Progenitor cell of endocrine pancreas (in vitro differentiated cells): ENCODE data around the gene SPNS2. TPM values are rescaled to one million over a fixed set of nuclear protein-coding genes. Genes with fewer than 3 reads are reported as not detected.
A peak's percentile ranks its signal among the peaks of the same experiment; 100 is the strongest.

Experiments
- DNase-seq: peaks from one replicate; pipeline ENCODE4 v3.0.0; 2021; ENCODE audit warnings: low spot score; ENCODE audit not compliant: unreplicated experiment
- H3K27ac Mint-ChIP-seq: 2 replicates; pipeline ENCODE4 v1.8.0; 2021; ENCODE audit warnings: mild to moderate bottlenecking, moderate library complexity, mixed read lengths
- H3K27me3 Mint-ChIP-seq: 2 replicates; pipeline ENCODE4 v1.8.0; 2021; ENCODE audit warnings: mixed read lengths
- H3K36me3 Mint-ChIP-seq: 2 replicates; pipeline ENCODE4 v1.8.0; 2022; ENCODE audit warnings: mixed read lengths; ENCODE audit not compliant: insufficient read depth
- H3K4me1 Mint-ChIP-seq: 2 replicates; pipeline ENCODE4 v1.8.0; 2021; ENCODE audit warnings: low read depth, mixed read lengths
- H3K4me3 Mint-ChIP-seq: 2 replicates; pipeline ENCODE4 v1.8.0; 2021; ENCODE audit warnings: low read depth, mild to moderate bottlenecking, moderate library complexity, mixed read lengths
- H3K9me3 Mint-ChIP-seq: 2 replicates; pipeline ENCODE4 v1.8.0; 2021; ENCODE audit warnings: low read depth, mixed read lengths
- total RNA-seq: library from RNA; stranded (reverse); gene quantifications from 2 replicates; pipeline ENCODE4 v1.2.1, GENCODE V29; 2021
- TF ChIP-seq, protein P1 (sequence below): fragments of 200-600 bp; sonication (generic); IDR thresholded peaks from one replicate; pipeline ENCODE4 v1.5.0; 2021; ENCODE audit warnings: antibody characterized with exemption, mild to moderate bottlenecking; ENCODE audit not compliant: unreplicated experiment

SPNS2 gene
- total RNA-seq, 1 donor from 2014 or later = 0.60 TPM

DNA sequence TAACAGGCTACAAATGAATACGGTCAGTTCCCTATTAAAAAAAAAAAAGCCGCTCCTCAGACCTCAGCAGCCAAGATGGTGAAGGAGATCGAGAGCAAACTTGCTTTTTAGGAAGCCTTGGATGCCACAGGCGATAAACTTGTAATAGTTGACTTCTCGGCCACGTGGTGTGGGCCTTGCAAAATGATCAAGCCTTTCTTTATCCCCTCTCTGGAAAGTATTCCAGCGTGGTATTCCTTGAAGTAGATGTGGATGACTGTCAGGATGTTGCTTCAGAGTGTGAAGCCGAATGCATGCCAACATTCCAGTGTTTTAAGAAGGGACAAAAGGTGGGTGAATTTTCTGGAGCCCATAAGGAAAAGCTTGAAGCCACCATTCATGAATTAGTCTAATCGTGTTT, 73.5 kb downstream of the SPNS2 start:
- H3K4me3 Mint-ChIP-seq = no peak overlapping the region
- no peaks in the 10 kb centered on the region for H3K9me3 Mint-ChIP-seq
- H3K27ac Mint-ChIP-seq = no peak overlapping the region
- no peaks in the 10 kb centered on the region for H3K27me3 Mint-ChIP-seq
- no peak for DNase-seq
- TF ChIP-seq, protein P1, sequence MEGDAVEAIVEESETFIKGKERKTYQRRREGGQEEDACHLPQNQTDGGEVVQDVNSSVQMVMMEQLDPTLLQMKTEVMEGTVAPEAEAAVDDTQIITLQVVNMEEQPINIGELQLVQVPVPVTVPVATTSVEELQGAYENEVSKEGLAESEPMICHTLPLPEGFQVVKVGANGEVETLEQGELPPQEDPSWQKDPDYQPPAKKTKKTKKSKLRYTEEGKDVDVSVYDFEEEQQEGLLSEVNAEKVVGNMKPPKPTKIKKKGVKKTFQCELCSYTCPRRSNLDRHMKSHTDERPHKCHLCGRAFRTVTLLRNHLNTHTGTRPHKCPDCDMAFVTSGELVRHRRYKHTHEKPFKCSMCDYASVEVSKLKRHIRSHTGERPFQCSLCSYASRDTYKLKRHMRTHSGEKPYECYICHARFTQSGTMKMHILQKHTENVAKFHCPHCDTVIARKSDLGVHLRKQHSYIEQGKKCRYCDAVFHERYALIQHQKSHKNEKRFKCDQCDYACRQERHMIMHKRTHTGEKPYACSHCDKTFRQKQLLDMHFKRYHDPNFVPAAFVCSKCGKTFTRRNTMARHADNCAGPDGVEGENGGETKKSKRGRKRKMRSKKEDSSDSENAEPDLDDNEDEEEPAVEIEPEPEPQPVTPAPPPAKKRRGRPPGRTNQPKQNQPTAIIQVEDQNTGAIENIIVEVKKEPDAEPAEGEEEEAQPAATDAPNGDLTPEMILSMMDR = no peak
- peaks cover 15% of the 10 kb centered on the region for H3K4me1 Mint-ChIP-seq
- no peaks in the 10 kb centered on the region for H3K36me3 Mint-ChIP-seq

DNA sequence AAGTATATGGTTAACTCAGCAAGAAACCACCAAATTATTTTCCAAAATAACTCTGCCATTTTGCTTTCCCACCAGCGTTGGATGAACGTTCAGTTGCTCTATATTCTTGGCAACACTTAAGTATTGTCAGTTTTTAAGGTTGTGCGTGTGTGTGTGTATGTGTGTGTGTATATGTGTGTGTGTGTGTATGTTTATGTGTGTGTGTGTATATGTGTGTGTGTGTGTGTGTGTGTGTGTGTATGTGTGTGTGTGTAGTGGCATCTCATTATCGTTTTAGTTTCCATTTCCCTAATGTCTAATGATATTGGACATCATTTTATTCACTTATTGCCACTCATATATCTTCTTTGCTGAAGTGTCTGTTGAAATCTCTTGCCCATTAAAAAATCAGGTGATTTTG, 74.4 kb downstream of the SPNS2 start:
- Mint-ChIP-seq H3K27me3 (no peaks in the 10 kb centered on the region), H3K4me1 (peaks cover 17% of the 10 kb centered on the region), H3K36me3 (no peaks in the 10 kb centered on the region), H3K9me3 (no peaks in the 10 kb centered on the region), H3K27ac (no peak overlapping the region), H3K4me3 (no peak overlapping the region)
- TF ChIP-seq, protein P1 = no peak
- no peak for DNase-seq

- no peak overlapping the region for H3K27ac Mint-ChIP-seq
- no peak overlapping the region for H3K4me3 Mint-ChIP-seq
- DNase-seq = no peak
- H3K9me3 Mint-ChIP-seq = no peaks in the 10 kb centered on the region
- no peaks in the 10 kb centered on the region for H3K27me3 Mint-ChIP-seq
- TF ChIP-seq, protein P1 = no peak
- no peaks in the 10 kb centered on the region for H3K36me3 Mint-ChIP-seq
- H3K4me1 Mint-ChIP-seq = peaks cover 15% of the 10 kb centered on the region
These were observed 75.0 kb downstream of the SPNS2 start for GRCh38 chr17:4573669-4574068.

DNA sequence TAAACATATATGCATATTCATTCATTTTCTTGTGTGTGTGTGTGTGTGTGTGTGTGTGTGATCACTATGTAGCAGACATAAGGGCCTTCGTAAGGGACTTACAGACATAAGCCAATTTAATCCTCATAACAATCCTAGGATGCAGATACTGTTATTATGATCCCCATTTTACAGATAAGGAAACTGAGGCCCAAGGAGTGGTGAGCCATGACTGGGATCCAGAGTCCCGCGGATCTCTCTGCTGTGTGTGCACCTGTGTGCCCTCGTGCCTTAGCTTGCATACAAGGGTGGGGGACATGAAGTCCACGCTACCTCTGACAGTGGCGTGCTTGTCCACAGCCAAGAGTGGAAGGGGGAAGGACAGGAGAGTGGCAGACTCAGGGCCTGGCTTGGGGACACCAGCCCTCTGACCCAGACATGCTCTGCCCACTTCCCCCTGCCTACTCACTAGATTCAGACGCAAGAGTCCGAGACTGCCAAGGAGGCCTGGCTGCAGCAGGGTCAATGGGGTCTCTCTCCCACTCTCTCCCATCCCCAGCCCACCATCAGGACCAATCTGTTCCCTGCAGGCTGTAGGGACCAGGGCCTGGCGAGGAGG, 75.9 kb downstream of the SPNS2 start:
- DNase-seq = no peak
- H3K27ac Mint-ChIP-seq = no peak overlapping the region
- no peaks in the 10 kb centered on the region for H3K27me3 Mint-ChIP-seq
- no peak overlapping the region for H3K4me3 Mint-ChIP-seq
- no peaks in the 10 kb centered on the region for H3K9me3 Mint-ChIP-seq
- TF ChIP-seq, protein P1 = no peak
- no peaks in the 10 kb centered on the region for H3K36me3 Mint-ChIP-seq
- peaks cover 15% of the 10 kb centered on the region for H3K4me1 Mint-ChIP-seq

GRCh38 chr17:4576161-4576558, 77.5 kb downstream of the SPNS2 start:
- TF ChIP-seq, protein P1 = no peak
- Mint-ChIP-seq H3K4me3 (peak overlapping the region; percentile 26), H3K27ac (peak overlapping the region; percentile 71)

More at GRCh38 chr17:4576161-4576558, 77.5 kb downstream of the SPNS2 start:
- DNase-seq = no peak
- H3K4me1 Mint-ChIP-seq = peaks cover 15% of the 10 kb centered on the region
- no peaks in the 10 kb centered on the region for H3K9me3 Mint-ChIP-seq
- no peaks in the 10 kb centered on the region for H3K36me3 Mint-ChIP-seq
- H3K27me3 Mint-ChIP-seq = peaks cover 3% of the 10 kb centered on the region
